Measurements from ENCODE around the gene RFX2. TPM values are rescaled to one million over a fixed set of nuclear protein-coding genes. Genes with fewer than 3 reads are reported as not detected.

RFX2 gene
- total RNA-seq, 2 donors from 2014 or later = 12.7 to 16.1 TPM

- Histone ChIP-seq H3K27me3 (no peaks in the 10 kb centered on the region), H3K4me1 (peaks cover 0 to 11% of the 10 kb centered on the region in 2 donors), H3K9me3 (no peaks in the 10 kb centered on the region), H3K4me3 (no peak overlapping the region), H3K27ac (no peak overlapping the region), H3K36me3 (peaks cover 8% of the 10 kb centered on the region)
- no peak for DNase-seq (ENCODE audit: low spot score)
- TF ChIP-seq CTCF (IDR thresholded peaks at IDR 0.05) = no peak
Measured at GRCh38 chr19:6018786-6019185, 91.5 kb downstream of the RFX2 start.

GRCh38 chr19:6017576-6017975 lies 92.7 kb downstream of the RFX2 start:
- Histone ChIP-seq H3K4me1 (peaks cover 0 to 8% of the 10 kb centered on the region in 2 donors), H3K4me3 (no peak overlapping the region), H3K36me3 (peaks cover 8% of the 10 kb centered on the region), H3K27me3 (no peaks in the 10 kb centered on the region), H3K27ac (no peak overlapping the region), H3K9me3 (no peaks in the 10 kb centered on the region)
- no peak for DNase-seq (ENCODE audit: low spot score)
- no peak for TF ChIP-seq CTCF (IDR thresholded peaks at IDR 0.05)

GRCh38 chr19:6015841-6016545 lies 94.3 kb downstream of the RFX2 start:
- Histone ChIP-seq H3K36me3 (peaks cover 21% of the 10 kb centered on the region), H3K4me3 (no peak overlapping the region), H3K27ac (no peak overlapping the region), H3K4me1 (no peaks in the 10 kb centered on the region), H3K9me3 (no peaks in the 10 kb centered on the region), H3K27me3 (no peaks in the 10 kb centered on the region)
- no peak for TF ChIP-seq CTCF (IDR thresholded peaks at IDR 0.05)
- no peak for DNase-seq (ENCODE audit: low spot score)

- Histone ChIP-seq H3K36me3 (peaks cover 30% of the 10 kb centered on the region), H3K27ac (no peak overlapping the region), H3K4me1 (no peaks in the 10 kb centered on the region), H3K4me3 (no peak overlapping the region), H3K9me3 (no peaks in the 10 kb centered on the region), H3K27me3 (no peaks in the 10 kb centered on the region)
- no peak for DNase-seq (ENCODE audit: low spot score)
- no peak for TF ChIP-seq CTCF (IDR thresholded peaks at IDR 0.05)
Measured at GRCh38 chr19:6014551-6015135, 95.7 kb downstream of the RFX2 start.

GRCh38 chr19:6012426-6013170 lies 97.7 kb downstream of the RFX2 start:
- Histone ChIP-seq H3K27me3 (no peaks in the 10 kb centered on the region), H3K36me3 (peaks cover 42% of the 10 kb centered on the region), H3K9me3 (no peaks in the 10 kb centered on the region), H3K27ac (no peak overlapping the region), H3K4me3 (no peak overlapping the region), H3K4me1 (no peaks in the 10 kb centered on the region)
- no peak for TF ChIP-seq CTCF (IDR thresholded peaks at IDR 0.05)
- DNase-seq (ENCODE audit: low spot score) = no peak
